ENCODE results near the gene KAZN.

The KAZN gene

GRCh38 chr1:14853518-14853917 is 255.0 kb downstream of the KAZN start:
- no peak for DNase-seq (ENCODE audit: low read depth)

GRCh38 chr1:14855268-14855667 is 256.8 kb downstream of the KAZN start:
- DNase-seq (ENCODE audit: low read depth): no peak

GRCh38 chr1:14855801-14856200 is 257.3 kb downstream of the KAZN start:
- no peak for DNase-seq (ENCODE audit: low read depth)

- DNase-seq (ENCODE audit: low read depth): no peak
Measured at GRCh38 chr1:14857436-14858195, 259.1 kb downstream of the KAZN start.

- DNase-seq (ENCODE audit: low read depth): no peak
Measured at GRCh38 chr1:14862114-14862771, 263.8 kb downstream of the KAZN start.

GRCh38 chr1:14865106-14865505 is 266.6 kb downstream of the KAZN start:
- no peak for DNase-seq (ENCODE audit: low read depth)

GRCh38 chr1:14866911-14867612 is 268.6 kb downstream of the KAZN start:
- no peak for DNase-seq (ENCODE audit: low read depth)

- DNase-seq (ENCODE audit: low read depth): peak; percentile 37
Measured at GRCh38 chr1:14869187-14869586, 270.7 kb downstream of the KAZN start.

GRCh38 chr1:14871218-14871970 is 272.9 kb downstream of the KAZN start:
- DNase-seq (ENCODE audit: low read depth): no peak

- DNase-seq (ENCODE audit: low read depth): no peak
Measured at GRCh38 chr1:14872762-14873161, 274.3 kb downstream of the KAZN start.

- no peak for DNase-seq (ENCODE audit: low read depth)
Measured at GRCh38 chr1:14873677-14874076, 275.2 kb downstream of the KAZN start.

GRCh38 chr1:14875524-14876509 is 277.3 kb downstream of the KAZN start:
- no peak for DNase-seq (ENCODE audit: low read depth)

GRCh38 chr1:14876747-14877146 is 278.3 kb downstream of the KAZN start:
- no peak for DNase-seq (ENCODE audit: low read depth)

GRCh38 chr1:14877224-14877623 is 278.7 kb downstream of the KAZN start:
- DNase-seq (ENCODE audit: low read depth): no peak

- no peak for DNase-seq (ENCODE audit: low read depth)
Measured at GRCh38 chr1:14878124-14878523, 279.6 kb downstream of the KAZN start.

- no peak for DNase-seq (ENCODE audit: low read depth)
Measured at GRCh38 chr1:14878951-14879350, 280.5 kb downstream of the KAZN start.

- DNase-seq (ENCODE audit: low read depth): peak; percentile 56
Measured at GRCh38 chr1:14880456-14881316, 282.2 kb downstream of the KAZN start.

GRCh38 chr1:14881775-14882672 is 283.5 kb downstream of the KAZN start:
- peak; percentile 59 for DNase-seq (ENCODE audit: low read depth)

GRCh38 chr1:14884614-14885175 is 286.2 kb downstream of the KAZN start:
- no peak for DNase-seq (ENCODE audit: low read depth)
